ENCODE results near the gene SPTA1.
"Not testable (repeated sequence)": the region's sequence is repeated elsewhere in the genome, so short reads cannot be mapped to it uniquely, and the experiment has no call there.

The SPTA1 gene

DNA sequence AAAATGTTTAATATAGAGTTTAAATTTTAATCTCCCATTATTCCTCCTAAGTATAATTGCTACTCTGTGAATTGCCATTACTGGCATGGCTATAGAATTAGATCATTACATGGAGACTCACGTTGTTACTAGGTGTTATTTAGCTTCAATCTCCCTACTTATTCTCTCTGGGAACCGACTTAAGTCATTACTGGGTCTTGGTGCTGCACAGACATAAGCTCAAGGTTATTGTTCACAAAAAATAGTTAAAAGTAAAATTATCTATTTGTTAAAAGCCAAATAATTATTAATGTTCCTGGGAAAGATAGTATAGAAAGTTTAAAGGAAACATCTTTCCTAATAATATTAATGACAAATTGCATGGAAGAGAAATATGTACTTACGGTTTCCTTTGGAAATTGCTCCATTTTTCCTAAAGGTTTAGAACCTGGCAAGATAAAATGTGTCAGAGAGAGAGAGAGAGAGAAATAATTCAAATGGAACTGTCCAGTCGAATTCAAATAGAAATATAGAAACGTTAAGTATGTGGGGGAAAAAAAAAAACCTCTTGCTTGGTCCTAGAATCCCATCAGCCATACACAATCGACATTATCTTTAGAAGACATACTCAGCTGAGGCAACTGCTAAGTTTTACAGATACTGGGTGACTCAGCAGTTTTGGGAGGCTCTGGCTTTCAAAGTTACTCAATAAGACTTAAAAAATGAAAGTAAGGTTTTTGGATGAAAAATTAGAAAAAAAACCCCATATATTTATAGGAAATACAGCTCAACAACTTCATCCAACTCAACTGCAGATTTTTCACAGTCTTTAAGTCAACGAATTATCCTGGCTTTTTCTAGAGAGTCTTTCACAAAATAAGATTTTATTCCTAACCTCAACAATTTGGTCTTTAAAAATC lies at the start of gene SPTA1:
Gene SPTA1 (minus strand): TSS at position 605 of the 899 bp plus-strand sequence. CDS start 198 bp downstream, at position 407.
- no peak for DNase-seq

DNA sequence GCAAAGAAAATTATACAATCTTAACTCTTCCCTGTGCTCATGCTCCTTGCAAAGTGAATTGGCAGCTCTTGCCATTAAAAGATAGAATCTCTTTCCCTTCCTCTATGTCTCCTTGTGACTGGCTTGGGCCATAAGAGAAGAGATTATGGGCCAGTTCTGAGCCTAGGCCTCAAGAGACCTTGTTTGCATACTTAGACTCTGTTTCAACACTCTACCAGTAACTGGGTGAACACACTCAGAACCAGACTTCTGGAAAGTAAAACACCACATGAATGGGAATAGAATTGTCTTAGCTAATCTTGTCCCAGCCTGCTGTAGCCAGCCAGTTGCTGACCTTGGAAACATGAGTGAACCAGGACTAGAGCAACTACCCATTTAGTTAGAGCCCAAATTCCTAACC lies 49.3 kb upstream of the SPTA1 start:
- no peak for DNase-seq

DNA sequence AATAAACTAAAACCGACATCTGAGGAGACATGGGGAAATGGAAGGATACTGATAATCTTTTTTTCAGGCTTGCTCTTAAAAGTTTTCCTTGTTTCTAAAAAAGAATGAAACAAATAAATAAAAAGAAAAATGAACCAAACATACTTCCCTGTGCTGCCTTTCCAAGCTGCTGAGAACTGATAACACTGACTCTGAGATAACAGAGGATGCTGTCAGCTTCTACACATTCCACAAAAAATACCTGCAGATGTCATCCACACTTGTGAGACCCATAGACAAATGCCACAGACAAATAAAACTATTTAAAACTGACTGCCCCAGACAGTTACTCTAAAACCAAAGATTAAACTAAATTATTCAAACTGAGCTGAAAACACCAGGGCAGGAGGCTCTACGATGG lies 46.0 kb upstream of the SPTA1 start:
- DNase-seq, result no peak

DNA sequence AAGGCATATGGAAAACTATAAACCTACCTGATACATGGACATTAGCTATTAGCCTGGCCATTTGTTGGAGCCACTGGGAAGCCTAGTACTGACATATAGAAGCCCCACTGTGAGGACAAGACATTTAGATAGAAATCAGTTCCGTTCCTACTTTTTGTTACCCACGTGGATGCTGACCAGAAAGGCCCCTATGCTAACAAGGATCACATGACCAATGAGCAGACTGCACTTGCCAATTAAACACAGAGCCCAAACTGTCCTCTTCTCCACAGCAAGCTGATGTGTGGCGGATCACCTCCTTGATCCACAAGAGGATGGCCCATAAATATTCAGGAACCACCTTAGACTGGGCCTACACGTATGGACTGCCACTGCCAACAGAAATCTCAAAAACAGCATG lies 45.2 kb upstream of the SPTA1 start:
- no peak for DNase-seq

DNA sequence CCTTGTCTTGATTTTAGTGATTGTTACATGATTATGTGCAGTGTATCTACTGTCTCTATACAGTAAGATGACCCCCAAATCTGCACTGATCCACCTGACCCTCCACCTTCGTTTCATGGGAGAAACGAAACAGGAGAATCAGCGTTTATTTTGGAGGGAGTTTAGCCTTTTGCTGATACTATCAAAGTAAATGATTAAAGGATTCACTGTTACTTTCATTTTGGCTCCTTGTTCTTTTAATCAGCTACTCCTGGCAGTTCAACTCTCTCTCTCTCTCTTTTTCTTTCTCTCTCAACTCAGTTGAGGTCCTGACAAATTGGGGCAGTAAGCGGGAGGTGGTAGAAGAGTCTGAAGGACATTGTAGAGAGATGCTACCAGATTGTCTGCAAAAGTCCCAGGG lies 43.9 kb upstream of the SPTA1 start:
- DNase-seq, result no peak

DNA sequence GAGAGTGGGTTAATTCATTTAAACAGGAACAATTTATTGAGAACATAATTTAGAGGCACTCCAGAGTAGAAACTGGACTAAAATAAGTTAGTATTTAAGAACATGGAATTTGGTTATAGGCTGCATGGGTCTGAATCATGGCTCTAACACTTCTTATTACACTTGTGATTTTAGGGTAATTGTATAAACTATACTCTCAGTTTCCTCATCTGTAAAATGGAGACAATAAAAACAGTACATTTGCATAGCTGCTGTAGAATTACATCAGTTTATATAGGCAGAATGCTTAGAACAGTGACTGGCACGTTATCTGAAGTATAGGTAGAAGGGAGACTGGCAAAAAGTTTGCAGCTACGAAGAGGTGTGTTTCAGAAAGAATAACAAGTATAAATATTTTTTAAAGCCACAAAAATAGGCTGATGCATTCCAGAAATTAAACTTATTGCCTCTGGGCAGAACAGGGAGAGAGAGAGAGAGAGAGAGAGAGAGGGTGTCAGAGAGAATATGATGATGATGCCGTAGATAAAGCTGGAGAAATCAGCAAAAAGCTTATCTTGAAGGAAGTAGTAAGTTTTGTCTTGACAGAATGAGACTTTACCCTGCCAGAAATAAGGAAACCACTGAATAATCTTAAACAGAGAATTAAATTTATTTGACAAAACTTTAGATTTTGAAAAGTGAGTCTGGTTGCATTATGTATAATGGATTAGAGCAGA lies 42.2 kb upstream of the SPTA1 start:
- no peak for DNase-seq

DNA sequence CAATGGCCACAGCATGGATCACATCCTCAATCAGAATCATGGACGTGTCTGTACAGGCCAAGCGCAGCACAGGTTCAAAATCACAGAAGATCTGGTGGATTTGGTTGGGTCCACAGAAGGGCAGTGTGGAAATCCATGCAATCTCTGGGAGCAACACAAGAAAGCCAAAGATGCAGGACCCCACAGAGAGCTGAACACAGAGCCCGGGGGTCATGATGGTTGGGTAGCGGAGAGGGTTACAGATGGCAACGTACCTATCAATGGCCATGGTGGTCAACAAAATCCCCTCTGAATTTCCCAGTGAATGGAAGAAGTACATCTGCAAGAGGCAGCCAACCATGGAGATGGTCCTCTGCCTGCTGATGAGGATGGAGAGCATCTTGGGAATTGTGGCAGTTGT lies 37.9 kb upstream of the SPTA1 start:
- no peak for DNase-seq

DNA sequence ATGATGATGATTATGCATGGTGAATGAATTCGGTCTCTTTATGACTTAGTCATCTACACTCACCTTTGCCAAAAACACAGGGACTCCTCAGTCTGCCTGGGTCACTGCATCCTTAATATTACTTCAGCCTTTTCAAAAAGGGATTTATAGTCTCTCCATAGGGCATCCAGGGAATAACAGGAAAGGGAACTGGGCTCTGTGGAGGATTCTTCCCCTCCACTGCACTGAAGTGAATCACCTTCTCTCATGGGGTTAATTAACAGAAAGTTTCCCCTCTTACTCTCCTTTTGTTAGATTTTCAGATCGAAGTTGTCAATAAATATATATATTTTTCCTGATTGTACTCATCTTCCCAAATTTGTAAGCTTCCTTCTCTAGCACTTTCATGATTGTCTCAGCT lies 34.1 kb upstream of the SPTA1 start, which contains the start of gene OR6K3:
Gene OR6K3 (minus strand): TSS at position 101 of the 400 bp plus-strand sequence. CDS start 2,605 bp downstream, outside the sequence.
- no peak for DNase-seq

DNA sequence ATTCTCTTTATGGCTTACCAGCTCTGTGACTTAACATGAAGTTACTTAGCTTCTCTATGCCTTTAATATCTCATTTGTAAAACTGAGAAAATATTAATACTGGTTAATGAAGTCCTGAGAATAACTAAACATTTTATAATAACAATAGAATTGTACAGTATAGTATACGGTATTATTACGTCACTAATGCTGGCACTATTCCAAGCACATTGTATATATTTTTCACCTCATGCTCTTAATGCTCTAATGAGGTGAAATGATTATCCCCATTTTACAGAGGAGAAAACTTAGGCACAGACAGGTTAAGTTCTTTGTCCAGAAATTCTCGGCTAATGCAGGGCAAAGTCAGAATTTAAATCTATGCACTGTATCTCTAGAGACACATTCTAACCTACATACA lies 33.1 kb upstream of the SPTA1 start:
- no peak for DNase-seq

DNA sequence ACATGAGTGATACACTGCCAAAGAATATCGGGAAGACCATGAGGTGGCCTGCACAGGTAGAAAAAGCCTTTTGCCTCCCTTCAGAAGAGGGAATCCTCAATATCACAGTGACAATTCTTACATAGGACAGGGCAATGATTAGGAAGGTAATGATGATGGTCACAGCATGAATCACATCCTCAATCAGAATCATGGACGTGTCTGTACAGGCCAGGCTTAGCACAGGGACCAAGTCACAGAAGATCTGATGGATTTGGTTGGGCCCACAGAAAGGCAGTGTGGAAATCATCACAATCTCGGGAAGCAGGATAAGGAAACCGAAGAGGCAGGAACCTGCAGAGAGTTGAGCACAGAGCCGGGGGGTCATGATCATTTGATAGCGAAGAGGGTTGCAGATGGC lies 30.8 kb upstream of the SPTA1 start:
- no peak for DNase-seq

DNA sequence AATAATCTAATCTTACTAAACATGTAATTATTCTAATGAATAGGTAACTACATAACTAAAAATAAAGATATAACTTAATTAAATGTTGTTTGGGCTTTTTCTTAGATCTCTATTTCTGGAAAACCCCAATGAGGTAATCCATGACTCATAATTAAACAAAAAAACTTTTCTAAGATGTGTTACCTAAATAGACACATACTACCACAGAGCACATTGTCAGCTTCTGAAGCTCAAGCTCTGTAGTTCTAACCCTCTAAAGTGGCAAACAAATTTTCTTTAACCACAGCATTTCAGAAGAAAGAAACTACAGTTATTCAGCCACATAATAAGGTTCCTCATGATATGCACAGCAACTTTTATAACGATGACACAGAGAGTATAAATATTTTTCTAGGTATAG lies 29.8 kb upstream of the SPTA1 start:
- no peak for DNase-seq

DNA sequence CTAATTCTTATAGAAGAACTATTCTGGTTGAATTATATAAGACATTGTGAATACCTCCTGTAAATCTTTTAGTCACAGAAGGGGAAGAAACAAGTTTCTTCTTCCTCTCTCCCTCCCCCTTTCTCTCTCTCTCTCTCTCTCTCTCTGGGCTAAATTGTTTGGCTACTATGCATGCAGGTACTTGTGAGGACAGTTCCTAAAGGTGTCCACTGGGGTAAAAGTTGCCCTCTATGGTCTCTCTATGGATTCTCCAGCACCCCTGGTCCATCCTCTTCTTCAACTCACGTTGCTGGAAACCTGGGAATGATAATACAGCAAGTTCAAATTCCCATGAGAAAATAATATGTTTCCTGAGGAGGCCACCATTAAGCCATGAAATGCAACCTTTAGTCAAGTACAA lies 28.2 kb upstream of the SPTA1 start:
- DNase-seq, result no peak

DNA sequence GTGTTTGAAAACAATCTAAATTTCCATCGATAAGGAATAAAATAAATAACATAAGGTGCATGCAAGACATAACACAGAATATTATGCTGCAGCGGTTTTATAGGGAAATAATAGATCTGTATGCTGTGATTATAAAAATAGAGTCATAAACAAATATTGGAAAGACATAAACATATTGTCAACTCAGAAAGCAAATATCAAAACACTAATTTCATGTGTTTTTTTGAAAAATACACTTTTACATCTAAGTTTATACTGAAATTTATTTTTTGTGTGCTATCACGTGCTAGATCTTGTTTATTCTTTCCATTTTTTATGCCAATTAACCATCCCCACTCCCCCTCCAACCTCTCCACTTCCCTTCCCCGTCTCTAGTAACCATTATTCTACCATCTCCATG lies 24.6 kb upstream of the SPTA1 start:
- no peak for DNase-seq

DNA sequence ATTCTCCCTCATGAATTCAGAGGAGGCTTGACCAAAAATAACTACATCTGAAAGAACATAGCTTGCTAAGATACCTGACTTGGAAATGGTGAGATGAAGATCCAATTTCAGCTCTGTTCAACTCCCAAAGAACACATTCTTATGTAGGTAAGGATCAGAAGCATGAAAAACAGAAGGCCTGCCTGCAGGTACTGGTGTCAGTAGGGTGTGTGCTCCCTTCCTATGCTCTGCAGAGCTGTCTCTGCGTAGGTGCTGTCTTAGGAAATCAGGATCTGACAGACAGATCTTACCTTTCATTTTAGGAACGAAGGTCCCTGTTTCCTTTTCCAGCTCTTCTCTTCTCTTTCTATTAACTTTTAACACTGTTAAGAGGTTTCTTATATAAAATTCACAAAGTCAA lies 19.6 kb upstream of the SPTA1 start:
- no peak for DNase-seq

DNA sequence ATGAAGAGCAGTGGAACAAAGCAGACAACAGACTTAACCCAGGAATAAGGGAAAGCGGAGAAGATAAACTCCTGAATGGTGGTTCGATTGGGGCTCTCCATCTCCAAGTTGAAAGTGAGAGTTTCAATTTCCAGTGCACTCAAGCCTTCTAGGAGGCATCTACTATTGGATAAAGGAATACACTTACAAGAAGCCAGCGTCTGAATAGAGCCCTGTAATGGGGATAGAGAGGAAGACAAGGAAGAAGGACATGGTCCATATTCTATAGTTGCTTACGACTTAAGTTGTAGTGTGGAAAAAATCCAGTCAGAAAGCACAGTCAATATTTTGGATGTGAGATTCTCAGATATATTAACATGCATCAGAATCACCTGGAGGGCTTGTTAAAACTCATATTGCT lies 14.0 kb upstream of the SPTA1 start, which contains the start of gene OR6K2:
Gene OR6K2 (minus strand): TSS at position 101 of the 400 bp plus-strand sequence. CDS start 0 bp downstream, at position 101.
- no peak for DNase-seq

DNA sequence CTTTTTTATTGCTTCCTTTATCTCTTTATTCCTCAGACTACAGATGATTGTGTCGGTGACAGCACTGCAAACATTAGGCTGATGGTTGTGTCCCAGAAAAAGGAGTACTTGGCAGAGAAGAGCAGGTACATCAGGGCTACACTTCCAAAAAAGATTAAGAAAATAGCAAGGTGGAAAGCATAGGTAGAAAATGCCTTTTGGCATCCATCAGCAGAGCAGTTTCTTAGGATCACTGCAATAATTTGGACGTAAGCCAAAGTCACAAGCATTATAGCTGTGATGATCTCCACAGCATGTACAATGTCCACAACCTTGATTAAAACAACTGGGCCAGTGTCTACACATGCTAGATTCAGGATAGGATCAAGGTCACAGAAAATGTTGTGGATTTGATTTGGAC lies 8.1 kb upstream of the SPTA1 start:
- DNase-seq, result no peak

DNA sequence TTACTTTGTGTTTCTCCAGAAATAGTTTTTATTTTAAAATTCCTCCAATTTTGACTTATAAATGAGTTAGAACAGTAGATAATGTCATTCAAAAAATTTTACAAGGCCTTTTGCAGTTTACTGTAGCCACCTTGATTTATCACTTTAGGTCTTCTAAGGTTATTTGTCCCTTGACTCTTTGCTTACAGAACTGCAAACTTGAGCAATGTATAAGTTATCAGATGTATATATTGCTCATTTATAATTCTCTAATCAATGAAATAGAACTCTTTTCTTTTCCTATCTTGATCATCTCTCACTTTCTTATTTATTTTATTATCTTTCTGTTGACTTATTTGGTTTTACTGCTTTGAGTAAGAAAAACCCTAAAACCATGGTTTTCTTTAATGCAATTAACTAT lies 5.8 kb upstream of the SPTA1 start:
- no peak for DNase-seq

DNA sequence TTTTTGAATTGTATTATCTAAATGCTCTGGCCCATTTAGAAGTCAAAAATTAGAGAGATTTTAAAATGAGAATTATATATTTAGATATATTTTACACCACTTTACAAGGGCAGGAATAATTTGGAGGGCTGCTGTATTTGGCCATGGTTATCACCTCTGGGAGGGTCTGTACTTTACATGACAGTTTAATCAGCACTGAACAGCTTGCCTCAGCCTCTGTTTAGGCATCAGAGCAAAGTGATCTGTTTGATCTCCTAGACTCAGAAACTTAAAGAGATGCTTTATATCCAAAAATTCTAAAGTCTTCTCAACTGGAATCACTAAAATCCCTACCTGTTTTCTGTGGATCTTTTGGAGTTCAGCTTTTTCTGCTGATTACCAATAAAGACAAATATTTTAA lies 5.4 kb upstream of the SPTA1 start:
- no peak for DNase-seq

DNA sequence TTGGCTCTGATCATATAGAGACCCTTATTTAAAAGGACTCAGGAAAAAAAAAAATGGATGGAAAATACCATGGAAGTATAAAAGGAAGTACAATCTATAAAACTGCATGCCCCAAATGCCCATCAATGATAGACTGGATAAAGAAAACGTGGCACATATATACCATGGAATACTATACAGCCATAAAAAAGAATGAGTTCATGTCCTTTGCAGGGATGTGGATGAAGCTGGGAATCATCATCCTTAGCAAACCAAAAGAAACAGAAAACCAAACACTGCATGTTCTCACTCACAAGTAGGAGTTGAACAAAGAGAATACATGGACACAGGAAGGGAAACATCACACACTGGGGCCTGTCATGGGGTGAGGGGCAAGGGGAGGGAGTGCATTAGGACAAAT lies 4.6 kb upstream of the SPTA1 start:
- not testable (repeated sequence) for DNase-seq

DNA sequence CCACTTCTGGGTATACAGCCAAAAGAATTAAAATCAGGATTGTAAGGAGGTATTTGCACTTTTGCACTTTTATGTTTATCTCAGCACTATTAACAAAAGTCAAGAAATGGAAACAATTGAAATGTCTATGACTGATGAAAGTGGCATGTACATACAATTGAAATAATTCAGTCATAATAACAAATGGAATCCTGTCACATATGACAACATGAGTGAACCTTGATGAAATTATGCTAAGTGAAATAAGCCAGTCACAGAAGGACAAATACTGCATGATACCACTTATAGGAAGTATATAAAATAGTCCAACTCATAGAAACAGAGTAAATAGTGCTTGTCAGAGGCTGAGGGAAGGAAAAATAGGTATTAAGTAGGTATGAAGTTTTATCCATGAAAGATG lies 3.4 kb upstream of the SPTA1 start:
- no peak for DNase-seq

DNA sequence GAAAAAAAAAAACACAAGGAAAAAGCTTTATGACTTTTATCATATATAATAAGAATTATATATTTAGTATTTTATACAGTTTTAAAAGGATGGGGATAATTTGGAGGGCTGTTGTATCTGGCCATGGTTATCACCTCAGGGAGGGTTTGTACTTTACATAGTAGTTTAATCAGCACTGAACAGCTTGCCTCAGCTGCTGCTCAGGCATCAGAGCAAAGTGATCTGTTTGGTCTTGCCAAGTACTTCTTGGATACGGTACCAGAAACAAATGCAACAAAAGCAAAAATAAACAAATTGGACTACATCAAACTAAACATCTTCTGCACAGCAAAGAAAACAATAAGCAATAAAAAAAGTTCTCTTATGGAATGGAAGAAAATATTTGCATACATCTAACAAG lies 2.6 kb upstream of the SPTA1 start:
- no peak for DNase-seq

DNA sequence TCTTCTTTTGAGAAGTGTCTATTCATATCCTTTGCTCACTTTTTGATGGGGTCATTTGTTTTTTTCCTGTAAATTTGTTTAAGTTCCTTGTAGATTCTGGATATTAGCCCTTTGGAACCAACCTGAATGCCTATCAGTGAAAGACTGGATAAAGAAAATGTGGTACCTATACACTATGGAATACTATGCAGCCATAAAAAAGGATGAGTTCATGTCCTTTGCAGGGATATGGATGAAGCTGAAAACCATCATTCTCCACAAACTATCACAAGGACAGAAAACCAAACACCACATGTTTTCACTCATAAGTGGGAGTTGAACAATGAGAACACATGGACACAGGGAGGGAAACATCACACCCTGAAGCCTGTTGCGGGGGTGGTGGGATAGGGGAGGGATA lies 1.8 kb upstream of the SPTA1 start:
- DNase-seq, result not testable (repeated sequence)

DNA sequence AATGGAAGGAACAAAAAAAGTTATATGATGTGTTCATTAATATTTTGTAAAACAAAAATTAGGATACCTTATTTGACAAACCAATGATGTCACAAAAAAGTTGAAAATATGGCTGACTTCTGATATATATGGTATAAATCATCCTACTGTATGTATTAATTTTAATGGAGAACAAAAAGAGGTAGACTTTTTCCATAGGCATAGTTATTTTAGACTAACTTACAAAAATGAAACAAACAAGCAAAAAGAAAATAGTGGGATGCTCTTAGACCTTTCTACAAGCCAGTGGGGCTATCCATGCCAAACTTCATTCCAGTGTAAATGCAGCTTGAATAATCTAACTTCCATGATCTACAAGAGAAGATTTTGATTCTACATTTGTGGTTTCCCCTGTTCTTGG lies 522 bp upstream of the SPTA1 start:
- DNase-seq, result no peak

DNA sequence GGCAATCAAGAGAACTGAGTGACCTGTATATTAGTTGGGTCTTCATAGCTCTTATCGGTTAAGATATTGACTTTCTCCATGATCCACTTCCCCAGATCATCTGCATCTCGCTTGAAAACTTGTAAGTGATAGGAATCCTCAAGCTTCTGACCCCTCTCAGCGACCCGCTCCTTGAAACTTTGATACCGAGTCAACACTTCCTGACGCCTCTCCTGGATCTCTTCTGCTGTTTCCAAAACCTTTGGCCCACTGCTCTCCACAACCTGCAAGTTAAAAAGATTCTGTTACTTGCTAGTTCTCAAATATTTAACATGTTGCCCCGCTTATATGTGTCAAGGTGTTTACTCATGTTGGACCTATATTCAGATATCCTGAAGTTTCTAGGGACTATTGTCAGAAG lies 1.4 kb downstream of the SPTA1 start:
- DNase-seq, result no peak

Data from RPMI8226 (cell line).